Endodermal cell (in vitro differentiated cells): ENCODE measurements around the gene CHRNE. TPM values are rescaled to one million over a fixed set of nuclear protein-coding genes. Genes with fewer than 3 reads are reported as not detected.
A peak's percentile ranks its signal among the peaks of the same experiment; 100 is the strongest.

Experiments
- DNase-seq: peaks from one replicate; pipeline ENCODE4 v3.0.0-alpha.2; 2017
- H3K27ac ChIP-seq: 2 replicates; pipeline ENCODE4 v1.5.1; 2013; ENCODE audit warnings: mild to moderate bottlenecking, low read depth, low read length, moderate library complexity
- H3K27me3 ChIP-seq: 2 replicates; pipeline ENCODE4 v1.6.1; 2013; ENCODE audit warnings: mild to moderate bottlenecking, low read length, moderate library complexity; ENCODE audit not compliant: insufficient read depth, control insufficient read depth, poor library complexity, severe bottlenecking
- H3K36me3 ChIP-seq: 2 replicates; pipeline ENCODE4 v1.7.0; 2013; ENCODE audit warnings: mild to moderate bottlenecking, low read length, moderate library complexity; ENCODE audit not compliant: control insufficient read depth, insufficient read depth
- H3K4me1 ChIP-seq: one replicate; pipeline ENCODE4 v1.7.0; 2013; ENCODE audit warnings: low read length; ENCODE audit not compliant: control insufficient read depth, insufficient read depth
- H3K4me3 ChIP-seq: 2 replicates; pipeline ENCODE4 v1.5.1; 2013; ENCODE audit warnings: mild to moderate bottlenecking, low read length, moderate library complexity
- H3K9ac ChIP-seq: 2 replicates; pipeline ENCODE4 v1.6.1; 2013; ENCODE audit warnings: mild to moderate bottlenecking, low read length, moderate library complexity; ENCODE audit not compliant: poor library complexity, severe bottlenecking; ENCODE audit errors: extremely low read depth
- H3K9me3 ChIP-seq: 2 replicates; pipeline ENCODE4 v1.6.1; 2013; ENCODE audit warnings: mild to moderate bottlenecking, low read length, moderate library complexity; ENCODE audit not compliant: control insufficient read depth
- H3K27ac Mint-ChIP-seq: 2 replicates; pipeline ENCODE4 v1.8.0; 2020; ENCODE audit warnings: mixed read lengths
- H3K27me3 Mint-ChIP-seq: 2 replicates; pipeline ENCODE4 v1.8.0; 2021; ENCODE audit warnings: mild to moderate bottlenecking, mixed read lengths; ENCODE audit not compliant: insufficient read depth
- H3K36me3 Mint-ChIP-seq: 2 replicates; pipeline ENCODE4 v1.8.0; 2020; ENCODE audit warnings: low read depth, mixed read lengths
- H3K4me1 Mint-ChIP-seq: 2 replicates; pipeline ENCODE4 v1.8.0; 2020; ENCODE audit warnings: mixed read lengths
- H3K4me3 Mint-ChIP-seq: 2 replicates; pipeline ENCODE4 v1.8.0; 2020; ENCODE audit warnings: mild to moderate bottlenecking, moderate library complexity, mixed read lengths
- H3K9me3 Mint-ChIP-seq: 2 replicates; pipeline ENCODE4 v1.8.0; 2020; ENCODE audit warnings: mild to moderate bottlenecking, mixed read lengths
- WGBS, 2 experiments: methylation state at CpG; one replicate each; pipeline versions ENCODE4 v1.1.5 to v1.1.7; 2013; ENCODE audit warnings: missing lambda C conversion rate in 2 of 2, mixed read lengths in 1 of 2; ENCODE audit not compliant: insufficient coverage in 1 of 2, insufficient read length in 1 of 2; 5-methylcytosine and 5-hydroxymethylcytosine counted together
- total RNA-seq, 2 donors: library from RNA; stranded (reverse); fragmentation: NEBNext Ultra II Directional in 1 of 2; extraction: Animal tissue kit (Norgen Biotek cat#: 25700) in 1 of 2; gene quantifications; 2 replicates in 1 of 2; 3 replicates in 1 of 2; pipeline ENCODE4 v1.2.1, GENCODE V29; 2021
- TF ChIP-seq, protein P1 (sequence below): fragments of 200-600 bp; sonication (generic); conservative IDR thresholded peaks from 2 replicates; pipeline ENCODE4 v1.5.0; 2021; ENCODE audit warnings: antibody characterized with exemption, mild to moderate bottlenecking

Gene CHRNE
- total RNA-seq, 2 donors from 2014 or later, result 0.71 to 1.2 TPM

DNA sequence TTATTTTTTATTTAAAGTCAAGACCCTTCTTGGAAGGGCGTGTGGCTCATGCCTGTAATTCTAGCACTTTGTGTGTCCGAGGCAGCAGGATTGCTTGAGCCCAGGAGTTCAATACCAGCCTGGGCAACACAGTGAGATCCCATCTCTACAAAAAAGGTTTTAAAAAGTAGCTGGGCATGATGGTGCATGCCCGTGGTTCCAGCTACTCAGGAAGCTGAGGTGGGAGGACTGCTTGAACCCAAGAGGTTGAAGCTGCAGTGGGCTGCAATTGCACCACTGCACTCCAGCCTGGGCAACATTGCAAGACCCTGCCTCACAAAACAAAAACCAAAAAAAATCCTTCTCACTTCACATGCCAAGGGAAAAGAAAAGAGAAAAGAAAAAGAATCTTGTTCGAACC, 40.2 kb downstream of the CHRNE start:
- Histone ChIP-seq H3K4me3 (no peak overlapping the region), H3K4me1 (peaks cover 11% of the 10 kb centered on the region), H3K27me3 (no peaks in the 10 kb centered on the region), H3K9me3 (no peaks in the 10 kb centered on the region), H3K36me3 (peaks cover 7% of the 10 kb centered on the region), H3K27ac (no peak overlapping the region), H3K9ac (no peak overlapping the region)
- no peaks in the 10 kb centered on the region for H3K27me3 Mint-ChIP-seq
- no peak for DNase-seq
- H3K9me3 Mint-ChIP-seq, result no peaks in the 10 kb centered on the region
- peaks cover 27% of the 10 kb centered on the region for H3K4me1 Mint-ChIP-seq
- H3K27ac Mint-ChIP-seq, result peak overlapping the region; percentile 64
- 93 to 100% methylated on average over 2 to 4 of the region's 4 CpGs for WGBS, 2 experiments
- peaks cover 3% of the 10 kb centered on the region for H3K36me3 Mint-ChIP-seq
- no peak overlapping the region for H3K4me3 Mint-ChIP-seq
- TF ChIP-seq, protein P1, sequence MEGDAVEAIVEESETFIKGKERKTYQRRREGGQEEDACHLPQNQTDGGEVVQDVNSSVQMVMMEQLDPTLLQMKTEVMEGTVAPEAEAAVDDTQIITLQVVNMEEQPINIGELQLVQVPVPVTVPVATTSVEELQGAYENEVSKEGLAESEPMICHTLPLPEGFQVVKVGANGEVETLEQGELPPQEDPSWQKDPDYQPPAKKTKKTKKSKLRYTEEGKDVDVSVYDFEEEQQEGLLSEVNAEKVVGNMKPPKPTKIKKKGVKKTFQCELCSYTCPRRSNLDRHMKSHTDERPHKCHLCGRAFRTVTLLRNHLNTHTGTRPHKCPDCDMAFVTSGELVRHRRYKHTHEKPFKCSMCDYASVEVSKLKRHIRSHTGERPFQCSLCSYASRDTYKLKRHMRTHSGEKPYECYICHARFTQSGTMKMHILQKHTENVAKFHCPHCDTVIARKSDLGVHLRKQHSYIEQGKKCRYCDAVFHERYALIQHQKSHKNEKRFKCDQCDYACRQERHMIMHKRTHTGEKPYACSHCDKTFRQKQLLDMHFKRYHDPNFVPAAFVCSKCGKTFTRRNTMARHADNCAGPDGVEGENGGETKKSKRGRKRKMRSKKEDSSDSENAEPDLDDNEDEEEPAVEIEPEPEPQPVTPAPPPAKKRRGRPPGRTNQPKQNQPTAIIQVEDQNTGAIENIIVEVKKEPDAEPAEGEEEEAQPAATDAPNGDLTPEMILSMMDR, result no peak

DNA sequence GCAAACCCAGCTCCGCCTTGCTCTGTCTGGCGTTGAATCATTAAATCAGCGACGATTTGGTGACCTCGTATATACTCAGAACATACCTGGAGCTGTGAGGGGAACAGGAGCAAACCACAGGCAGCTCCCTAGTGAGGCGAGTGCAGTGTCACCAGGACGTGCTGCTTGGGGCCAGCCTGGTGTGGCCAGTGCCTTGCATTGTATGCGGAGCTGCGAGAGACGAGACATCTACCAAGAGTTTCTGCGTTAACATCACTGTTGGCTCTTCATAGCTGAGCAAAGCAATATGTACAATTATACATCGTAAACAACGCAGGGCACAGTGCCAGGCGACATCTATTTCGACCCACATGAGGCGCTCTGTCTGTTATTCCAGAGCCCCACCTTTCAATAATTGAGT, 41.8 kb downstream of the CHRNE start:
- H3K9ac ChIP-seq, result no peak overlapping the region
- Mint-ChIP-seq H3K4me3 (no peak overlapping the region), H3K27me3 (no peaks in the 10 kb centered on the region), H3K9me3 (no peaks in the 10 kb centered on the region), H3K36me3 (peaks cover 9% of the 10 kb centered on the region), H3K27ac (no peak overlapping the region), H3K4me1 (peaks cover 41% of the 10 kb centered on the region)
- WGBS, 2 experiments, result 94 to 96% methylated on average over 12 to 16 of the region's 16 CpGs
- no peak for DNase-seq
- no peaks in the 10 kb centered on the region for H3K9me3 ChIP-seq
- no peak overlapping the region for H3K4me3 ChIP-seq
- H3K27me3 ChIP-seq, result no peaks in the 10 kb centered on the region
- H3K27ac ChIP-seq, result no peak overlapping the region
- TF ChIP-seq, protein P1, result no peak
- H3K36me3 ChIP-seq, result peaks cover 7% of the 10 kb centered on the region
- peaks cover 11% of the 10 kb centered on the region for H3K4me1 ChIP-seq

DNA sequence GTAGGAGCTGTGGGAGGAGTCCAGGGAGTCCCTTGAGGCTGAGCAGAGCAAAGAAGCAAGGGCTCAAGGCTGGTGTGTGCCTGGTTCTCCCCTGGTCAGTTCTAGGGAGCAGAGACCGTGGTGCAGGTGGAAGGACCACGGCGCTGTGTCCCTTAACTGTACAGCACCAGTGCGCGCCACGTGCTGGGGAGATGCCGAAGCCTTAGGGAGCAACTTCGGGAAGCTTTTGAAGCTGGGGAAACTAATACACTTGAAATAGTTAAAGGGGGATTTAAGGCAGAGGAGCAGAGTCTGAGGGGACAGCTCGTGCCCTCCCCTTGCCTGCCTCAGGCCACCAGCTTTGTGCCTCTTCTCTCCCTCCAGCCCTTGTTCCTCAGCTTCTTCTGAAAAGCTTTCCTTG, 42.2 kb downstream of the CHRNE start:
- TF ChIP-seq, protein P1, result no peak
- peaks cover 10% of the 10 kb centered on the region for H3K36me3 Mint-ChIP-seq
- Histone ChIP-seq H3K9me3 (no peaks in the 10 kb centered on the region), H3K4me3 (no peak overlapping the region), H3K9ac (no peak overlapping the region), H3K27ac (no peak overlapping the region), H3K4me1 (peaks cover 11% of the 10 kb centered on the region), H3K36me3 (peaks cover 7% of the 10 kb centered on the region), H3K27me3 (no peaks in the 10 kb centered on the region)
- 79 to 95% methylated on average over 5 to 9 of the region's 9 CpGs for WGBS, 2 experiments
- H3K4me3 Mint-ChIP-seq, result no peak overlapping the region
- DNase-seq, result no peak
- no peaks in the 10 kb centered on the region for H3K9me3 Mint-ChIP-seq
- H3K27me3 Mint-ChIP-seq, result no peaks in the 10 kb centered on the region
- no peak overlapping the region for H3K27ac Mint-ChIP-seq
- peaks cover 43% of the 10 kb centered on the region for H3K4me1 Mint-ChIP-seq
